Retinal pigment epithelial cell (primary cell): Measurements from ENCODE around the gene G6PD.
A peak's percentile ranks its signal among the peaks of the same experiment; 100 is the strongest.
"Not testable (repeated sequence)": the region's sequence is repeated elsewhere in the genome, so short reads cannot be mapped to it uniquely, and the experiment has no call there.

Experiments
- DNase-seq: peaks from one replicate; pipeline ENCODE4 v3.0.0-alpha.2; 2010; ENCODE audit warnings: low read depth
- H3K4me3 ChIP-seq: 2 replicates; pipeline ENCODE4 v1.5.1; 2011; ENCODE audit warnings: mild to moderate bottlenecking, low read length, control low read depth, moderate library complexity
- CTCF ChIP-seq: conservative IDR thresholded peaks from 2 replicates; pipeline ENCODE4 v1.5.1; 2011; ENCODE audit warnings: low read depth, low read length, control low read depth, inconsistent platforms

G6PD gene

GRCh38 chrX:154546354-154547244 lies at the start of gene G6PD:
Gene G6PD, minus strand, starts transcription at chrX:154546846. Its CDS starts 691 bp downstream, at chrX:154546155.
- TF ChIP-seq CTCF: no peak
- DNase-seq: no peak
- H3K4me3 ChIP-seq: peak within 1 kb of the TSS; percentile 69

GRCh38 chrX:154595559-154596249 lies 49.1 kb upstream of the G6PD start:
- H3K4me3 ChIP-seq: no peak overlapping the region
- DNase-seq: no peak
- TF ChIP-seq CTCF: no peak

GRCh38 chrX:154594491-154594890 lies 47.8 kb upstream of the G6PD start:
- DNase-seq: no peak
- TF ChIP-seq CTCF: no peak
- H3K4me3 ChIP-seq: no peak overlapping the region

GRCh38 chrX:154593201-154593600 lies 46.6 kb upstream of the G6PD start:
- no peak for DNase-seq
- TF ChIP-seq CTCF: no peak

GRCh38 chrX:154592505-154592904 lies 45.9 kb upstream of the G6PD start:
- TF ChIP-seq CTCF: no peak
- no peak overlapping the region for H3K4me3 ChIP-seq
- DNase-seq: no peak

More at GRCh38 chrX:154593201-154593600, 46.6 kb upstream of the G6PD start:
- no peak overlapping the region for H3K4me3 ChIP-seq

GRCh38 chrX:154590415-154590814 lies 43.8 kb upstream of the G6PD start:
- DNase-seq, H3K4me3 ChIP-seq: not testable (repeated sequence)

GRCh38 chrX:154584585-154585183 lies 38.0 kb upstream of the G6PD start, which contains the start of gene CTAG1A:
Gene CTAG1A, plus strand, starts transcription at chrX:154585133. Its CDS starts 74 bp downstream, at chrX:154585207.
- not testable (repeated sequence) for H3K4me3 ChIP-seq, DNase-seq

- DNase-seq, H3K4me3 ChIP-seq: not testable (repeated sequence)
Measured at GRCh38 chrX:154582994-154583393, 36.3 kb upstream of the G6PD start.

GRCh38 chrX:154575076-154575475 lies 28.4 kb upstream of the G6PD start:
- DNase-seq, H3K4me3 ChIP-seq: not testable (repeated sequence)

- not testable (repeated sequence) for DNase-seq, H3K4me3 ChIP-seq
Measured at GRCh38 chrX:154573061-154573460, 26.4 kb upstream of the G6PD start.

- H3K4me3 ChIP-seq, DNase-seq: not testable (repeated sequence)
Measured at GRCh38 chrX:154570361-154570760, 23.7 kb upstream of the G6PD start.

GRCh38 chrX:154562295-154562694 lies 15.6 kb upstream of the G6PD start:
- H3K4me3 ChIP-seq, DNase-seq: not testable (repeated sequence)
